IMR-90 (cell line): ENCODE measurements around the gene CARTPT. TPM values are rescaled to one million over a fixed set of nuclear protein-coding genes. Genes with fewer than 3 reads are reported as not detected.

Experiments used
- ATAC-seq: fragments of 200-7000 bp; cut with Tn5 transposase; 2 replicates; pipeline ENCODE4 v1.9.1; 2020; ENCODE audit warnings: low read depth, mild to moderate bottlenecking, moderate library complexity
- BruUV-seq: library from RNA; stranded (reverse); fragments of 400-500 nt; replicated peaks from 2 replicates; lab custom pipeline; 2021; lab: Mats Ljungman, UMichigan
- CTCF ChIA-PET: fragments of 300-600 bp; formaldehyde crosslinking; extraction: SDS; loops from one replicate; lab custom pipeline; 2021; ENCODE audit warnings: antibody characterized with exemption; lab: Yijun Ruan, JAX
- POLR2A ChIA-PET: fragments of 300-600 bp; sonication (Branson Sonifier 250); formaldehyde crosslinking; loops from one replicate; lab custom pipeline; 2022; ENCODE audit warnings: antibody characterized with exemption; ENCODE audit not compliant: unreplicated experiment; lab: Charles Lee
- DNase-seq: peaks from one replicate; pipeline ENCODE4 v3.0.0; 2013
- H2AFZ ChIP-seq: replicated peaks from 2 replicates; pipeline ENCODE3; 2013; ENCODE audit warnings: low read length, mild to moderate bottlenecking; ENCODE audit not compliant: poor library complexity
- H2AK5ac ChIP-seq: 2 replicates; pipeline ENCODE4 v1.6.1; 2013; ENCODE audit warnings: low read depth, low read length, inconsistent platforms
- H2AK9ac ChIP-seq: replicated peaks from 2 replicates; pipeline ENCODE3; 2013; ENCODE audit warnings: mild to moderate bottlenecking, low read depth, low read length, moderate library complexity; ENCODE audit not compliant: poor library complexity
- H2BK120ac ChIP-seq: 2 replicates; pipeline ENCODE4 v1.6.1; 2013; ENCODE audit warnings: low read depth, low read length, inconsistent platforms
- H2BK15ac ChIP-seq: 3 replicates; pipeline ENCODE4 v1.6.1; 2013; ENCODE audit warnings: low read depth, low read length, inconsistent platforms
- H2BK20ac ChIP-seq: 2 replicates; pipeline ENCODE4 v1.6.1; 2013; ENCODE audit warnings: low read depth, mild to moderate bottlenecking, inconsistent platforms, low read length, moderate library complexity
- H2BK5ac ChIP-seq: 2 replicates; pipeline ENCODE4 v1.6.1; 2013; ENCODE audit warnings: mild to moderate bottlenecking, low read depth, low read length, inconsistent platforms; ENCODE audit not compliant: poor library complexity, severe bottlenecking
- H3K14ac ChIP-seq: replicated peaks from 2 replicates; pipeline ENCODE4 v1.6.1; 2013; ENCODE audit warnings: low read depth, low read length, inconsistent platforms
- H3K18ac ChIP-seq: 2 replicates; pipeline ENCODE4 v1.6.1; 2013; ENCODE audit warnings: low read depth, low read length, control low read depth
- H3K23ac ChIP-seq: 2 replicates; pipeline ENCODE4 v1.6.1; 2013; ENCODE audit warnings: low read depth, low read length, inconsistent platforms
- H3K27ac ChIP-seq: 2 replicates; pipeline ENCODE4 v1.5.1; 2013; ENCODE audit warnings: mild to moderate bottlenecking, control low read depth, low read length; ENCODE audit not compliant: insufficient read depth
- H3K27me3 ChIP-seq: 2 replicates; pipeline ENCODE4 v1.6.1; 2013; ENCODE audit warnings: low read length; ENCODE audit not compliant: control insufficient read depth, insufficient read depth
- H3K36me3 ChIP-seq: 2 replicates; pipeline ENCODE4 v1.6.1; 2013; ENCODE audit warnings: low read length, mixed read lengths; ENCODE audit not compliant: control insufficient read depth, insufficient read depth
- H3K4ac ChIP-seq: 2 replicates; pipeline ENCODE4 v1.6.1; 2013; ENCODE audit warnings: low read depth, low read length, inconsistent platforms
- H3K4me1 ChIP-seq: 2 replicates; pipeline ENCODE4 v1.6.1; 2013; ENCODE audit warnings: low read length, mixed read lengths; ENCODE audit not compliant: control insufficient read depth, insufficient read depth
- H3K4me2 ChIP-seq: 2 replicates; pipeline ENCODE4 v1.6.1; 2013; ENCODE audit warnings: low read depth, mild to moderate bottlenecking, control low read depth, low read length, moderate library complexity
- H3K4me3 ChIP-seq: 2 replicates; pipeline ENCODE4 v1.5.1; 2013; ENCODE audit warnings: low read depth, mild to moderate bottlenecking, control low read depth, low read length, moderate library complexity; ENCODE audit not compliant: insufficient read depth
- H3K56ac ChIP-seq: 2 replicates; pipeline ENCODE4 v1.6.1; 2013; ENCODE audit warnings: low read length, inconsistent platforms; ENCODE audit not compliant: insufficient read depth; ENCODE audit errors: extremely low read depth
- H3K79me1 ChIP-seq, 2 experiments: 2 replicates each; pipeline ENCODE4 v1.6.1; 2013; ENCODE audit warnings: low read length in 2 of 2, inconsistent platforms in 1 of 2, low read depth in 1 of 2
- H3K9ac ChIP-seq: 2 replicates; pipeline ENCODE4 v1.6.1; 2013; ENCODE audit warnings: low read depth, low read length, control low read depth
- H3K9me1 ChIP-seq: 2 replicates; pipeline ENCODE4 v1.6.1; 2013; ENCODE audit warnings: low read length, inconsistent platforms; ENCODE audit not compliant: insufficient read depth
- H3K9me3 ChIP-seq: 2 replicates; pipeline ENCODE4 v1.6.1; 2013; ENCODE audit warnings: low read length; ENCODE audit not compliant: control insufficient read depth, insufficient read depth
- H4K20me1 ChIP-seq: 2 replicates; pipeline ENCODE4 v1.6.1; 2013; ENCODE audit warnings: low read length, inconsistent platforms; ENCODE audit not compliant: insufficient read depth
- H4K5ac ChIP-seq: 2 replicates; pipeline ENCODE4 v1.6.1; 2013; ENCODE audit warnings: mild to moderate bottlenecking, low read depth, low read length, control low read depth
- H4K8ac ChIP-seq, 2 experiments: 2 replicates each; pipeline ENCODE4 v1.6.1; 2013; ENCODE audit warnings: low read depth in 2 of 2, low read length in 2 of 2, control low read depth in 1 of 2, inconsistent platforms in 1 of 2
- H4K91ac ChIP-seq: 2 replicates; pipeline ENCODE4 v1.6.1; 2013; ENCODE audit warnings: low read depth, low read length, inconsistent platforms; ENCODE audit not compliant: insufficient read depth
- BHLHE40 ChIP-seq: fragments of 150-350 bp; IDR thresholded peaks from 2 replicates; pipeline ENCODE4 v1.6.1; 2016; ENCODE audit warnings: mild to moderate bottlenecking, low read depth, low read length
- CEBPB ChIP-seq: IDR thresholded peaks from 2 replicates; pipeline ENCODE4 v1.6.1; 2012; ENCODE audit warnings: low read depth, low read length, improper control_type of control experiment
- CHD1 ChIP-seq: IDR thresholded peaks from 2 replicates; pipeline ENCODE4 v1.6.1; 2012; ENCODE audit warnings: low read depth, low read length, improper control_type of control experiment
- ELK1 ChIP-seq: fragments of 150-350 bp; IDR thresholded peaks from 2 replicates; pipeline ENCODE4 v1.6.1; 2016; ENCODE audit warnings: low read depth, mild to moderate bottlenecking, low read length, moderate library complexity, borderline replicate concordance
- FOS ChIP-seq: fragments of 150-350 bp; IDR thresholded peaks from 2 replicates; pipeline ENCODE4 v1.6.1; 2016; ENCODE audit warnings: low read depth, low read length
- MAFK ChIP-seq: IDR thresholded peaks from 2 replicates; pipeline ENCODE4 v1.6.1; 2012; ENCODE audit warnings: low read depth, low read length, improper control_type of control experiment
- MAZ ChIP-seq: IDR thresholded peaks from 2 replicates; pipeline ENCODE4 v1.6.1; 2012; ENCODE audit warnings: low read depth, mild to moderate bottlenecking, low read length, improper control_type of control experiment, moderate library complexity, borderline replicate concordance
- MXI1 ChIP-seq: IDR thresholded peaks from 2 replicates; pipeline ENCODE4 v1.6.1; 2012; ENCODE audit warnings: low read depth, mild to moderate bottlenecking, low read length, moderate library complexity, borderline replicate concordance
- NFE2L2 ChIP-seq: fragments of 150-350 bp; IDR thresholded peaks from 2 replicates; pipeline ENCODE4 v1.6.1; 2016; ENCODE audit warnings: low read depth, mild to moderate bottlenecking, low read length
- POLR2A ChIP-seq: IDR thresholded peaks from 2 replicates; pipeline ENCODE4 v1.6.1; 2012; ENCODE audit warnings: mild to moderate bottlenecking, low read depth, low read length
- RAD21 ChIP-seq: IDR thresholded peaks from 2 replicates; pipeline ENCODE4 v1.6.1; 2012; ENCODE audit warnings: low read length, improper control_type of control experiment
- RCOR1 ChIP-seq: IDR thresholded peaks from 2 replicates; pipeline ENCODE4 v1.6.1; 2012; ENCODE audit warnings: mild to moderate bottlenecking, low read length, improper control_type of control experiment; ENCODE audit not compliant: insufficient replicate concordance
- RFX5 ChIP-seq: IDR thresholded peaks from 2 replicates; pipeline ENCODE4 v1.8.0; 2012; ENCODE audit warnings: low read depth, mild to moderate bottlenecking, low read length, moderate library complexity
- SMC3 ChIP-seq: fragments of 150-350 bp; IDR thresholded peaks from 2 replicates; pipeline ENCODE4 v1.6.1; 2016; ENCODE audit warnings: low read depth, mild to moderate bottlenecking, antibody characterized with exemption, low read length, moderate library complexity
- WGBS, 2 experiments: methylation state at CpG; one replicate each; pipeline versions ENCODE4 v1.1.5 to v1.1.7; 2013; ENCODE audit warnings: missing lambda C conversion rate in 2 of 2; ENCODE audit not compliant: insufficient read length in 1 of 2; ENCODE audit errors: extremely low coverage in 2 of 2; 5-methylcytosine and 5-hydroxymethylcytosine counted together
- dilution Hi-C: fragments of 300-500 bp; cut with HindIII; formaldehyde crosslinking; loops from one replicate; pipeline ENCODE4 v1.14.3; 2018; ENCODE audit warnings: low sequenced_read_pairs; ENCODE audit not compliant: unreplicated experiment
- in situ Hi-C: fragments of 300-500 bp; cut with MboI; formaldehyde crosslinking; loops from 3 replicates; pipeline ENCODE4 v1.14.3; 2019; ENCODE audit warnings: low sequenced_read_pairs, inconsistent platforms, mixed read lengths
- intact Hi-C: fragments of 100-400 bp; cut with micrococcal nuclease; formaldehyde crosslinking; loops from 2 replicates; pipeline ENCODE4 v1.10.0; 2022
- polyA plus RNA-seq, 3 experiments: library from polyadenylated mRNA; depleted of rRNA; stranded (reverse); fragments of >200 nt; gene quantifications; 2 replicates each; pipeline ENCODE4 v1.2.3, GENCODE V29; 2012; ENCODE audit warnings: low replicate concordance in 1 of 3
- total RNA-seq: library from RNA; depleted of rRNA; stranded (reverse); fragments of >200 nt; gene quantifications from 2 replicates; pipeline ENCODE4 v1.2.3, GENCODE V29; 2012
- TF ChIP-seq, protein P1 (sequence below): conservative IDR thresholded peaks from 2 replicates; pipeline ENCODE4 v1.5.1; 2012; ENCODE audit warnings: mild to moderate bottlenecking, low read depth, low read length, improper control_type of control experiment
- TF ChIP-seq, protein P2 (sequence below): fragments of 150-350 bp; IDR thresholded peaks from 2 replicates; pipeline ENCODE4 v1.6.1; 2017; ENCODE audit warnings: mild to moderate bottlenecking, antibody characterized with exemption, low read length, low read depth

The CARTPT gene
- total and polyA plus RNA-seq, 2 of the 4 experiments (the other 2 are of a cell fraction) = not detected

- Histone ChIP-seq H3K9ac (no peak overlapping the region), H3K9me3 (no peaks in the 10 kb centered on the region), H3K23ac (no peak overlapping the region), H2BK5ac (no peak overlapping the region), H3K79me1 (no peaks in the 10 kb centered on the region), H3K9me1 (no peaks in the 10 kb centered on the region; the same call in 1 of the 2 replicates), H4K5ac (no peak overlapping the region), H3K18ac (no peak overlapping the region), H2BK20ac (no peak overlapping the region), H3K4me2 (no peak overlapping the region), H4K91ac (no peak overlapping the region), H2AK9ac (no peak overlapping the region), H3K4ac (no peak overlapping the region), H3K4me3 (no peak overlapping the region), H2AK5ac (no peak overlapping the region), H4K20me1 (no peaks in the 10 kb centered on the region), H3K4me1 (0 out of 2 replicates have a peak, but pooled peaks cover 1% of the 10 kb centered on the region), H2BK120ac (no peak overlapping the region), H3K14ac (no peak overlapping the region), H3K36me3 (no peaks in the 10 kb centered on the region), H3K56ac (no peak overlapping the region), H3K27me3 (peaks cover 4% of the 10 kb centered on the region; the same call in 1 of the 2 replicates), H4K8ac (no peak overlapping the region), H2BK15ac (no peak overlapping the region), H2AFZ (no peak overlapping the region), H3K27ac (no peak overlapping the region)
- DNase-seq (no peak), ATAC-seq (no peak)
- TF ChIP-seq POLR2A (no peak), RFX5 (no peak), SMC3 (no peak), MAZ (no peak), CEBPB (no peak), BHLHE40 (no peak), RAD21 (no peak), FOS (no peak), ELK1 (no peak), NFE2L2 (no peak), MAFK (no peak), CHD1 (no peak), MXI1 (no peak), RCOR1 (no peak)
- TF ChIP-seq, protein P1, sequence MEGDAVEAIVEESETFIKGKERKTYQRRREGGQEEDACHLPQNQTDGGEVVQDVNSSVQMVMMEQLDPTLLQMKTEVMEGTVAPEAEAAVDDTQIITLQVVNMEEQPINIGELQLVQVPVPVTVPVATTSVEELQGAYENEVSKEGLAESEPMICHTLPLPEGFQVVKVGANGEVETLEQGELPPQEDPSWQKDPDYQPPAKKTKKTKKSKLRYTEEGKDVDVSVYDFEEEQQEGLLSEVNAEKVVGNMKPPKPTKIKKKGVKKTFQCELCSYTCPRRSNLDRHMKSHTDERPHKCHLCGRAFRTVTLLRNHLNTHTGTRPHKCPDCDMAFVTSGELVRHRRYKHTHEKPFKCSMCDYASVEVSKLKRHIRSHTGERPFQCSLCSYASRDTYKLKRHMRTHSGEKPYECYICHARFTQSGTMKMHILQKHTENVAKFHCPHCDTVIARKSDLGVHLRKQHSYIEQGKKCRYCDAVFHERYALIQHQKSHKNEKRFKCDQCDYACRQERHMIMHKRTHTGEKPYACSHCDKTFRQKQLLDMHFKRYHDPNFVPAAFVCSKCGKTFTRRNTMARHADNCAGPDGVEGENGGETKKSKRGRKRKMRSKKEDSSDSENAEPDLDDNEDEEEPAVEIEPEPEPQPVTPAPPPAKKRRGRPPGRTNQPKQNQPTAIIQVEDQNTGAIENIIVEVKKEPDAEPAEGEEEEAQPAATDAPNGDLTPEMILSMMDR = no peak
- TF ChIP-seq, protein P2, sequence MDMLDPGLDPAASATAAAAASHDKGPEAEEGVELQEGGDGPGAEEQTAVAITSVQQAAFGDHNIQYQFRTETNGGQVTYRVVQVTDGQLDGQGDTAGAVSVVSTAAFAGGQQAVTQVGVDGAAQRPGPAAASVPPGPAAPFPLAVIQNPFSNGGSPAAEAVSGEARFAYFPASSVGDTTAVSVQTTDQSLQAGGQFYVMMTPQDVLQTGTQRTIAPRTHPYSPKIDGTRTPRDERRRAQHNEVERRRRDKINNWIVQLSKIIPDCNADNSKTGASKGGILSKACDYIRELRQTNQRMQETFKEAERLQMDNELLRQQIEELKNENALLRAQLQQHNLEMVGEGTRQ = no peak
- BruUV-seq = no TSS peak
- dilution Hi-C loops (no loop called here), in situ Hi-C loops (no loop called here), intact Hi-C loops (no loop called here)
- ChIA-PET POLR2A (no interaction called here), CTCF (no interaction called here)
- no CpG with 5 or more reads among the region's 8 CpGs for WGBS, 2 experiments
These were observed 24.0 kb upstream of the CARTPT start for GRCh38 chr5:71695071-71695470.
